ENCODE measurements around the gene CDHR5. TPM values are rescaled to one million over a fixed set of nuclear protein-coding genes. Genes with fewer than 3 reads are reported as not detected.
A peak's percentile ranks its signal among the peaks of the same experiment; 100 is the strongest.
"Not testable (repeated sequence)": the region's sequence is repeated elsewhere in the genome, so short reads cannot be mapped to it uniquely, and the experiment has no call there.

Gene CDHR5
- total and polyA plus RNA-seq, 2 of the 4 experiments (the other 2 are of a cell fraction) = not detected

DNA sequence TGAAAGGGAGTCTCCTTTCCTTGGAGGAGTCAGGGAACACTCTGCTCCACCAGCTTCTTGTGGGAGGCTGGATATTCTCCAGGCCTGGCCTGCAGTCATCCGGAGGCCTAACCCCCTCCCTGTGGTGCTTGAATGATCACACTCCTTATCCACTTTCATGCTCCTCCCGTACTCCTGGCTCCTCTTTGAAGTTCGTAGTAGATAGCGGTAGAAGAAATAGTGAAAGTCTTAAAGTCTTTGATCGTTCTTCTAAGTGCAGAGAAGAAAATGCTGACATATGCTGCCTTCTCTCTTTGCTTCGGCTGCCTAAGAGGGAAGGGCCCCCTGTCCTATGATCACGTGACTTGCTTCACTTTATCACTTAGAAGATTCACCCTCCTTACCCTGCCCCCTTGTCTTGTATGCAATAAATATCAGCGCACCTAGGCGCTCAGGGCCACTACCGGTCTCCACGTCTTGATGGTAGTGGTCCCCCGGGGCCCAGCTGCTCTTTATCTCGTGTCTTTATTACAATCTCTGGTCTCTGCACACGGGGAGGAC is 50.7 kb downstream of the CDHR5 start:
- H3K36me3 ChIP-seq (ENCODE audit: control insufficient read depth, insufficient read depth, low read length); H3K56ac ChIP-seq (ENCODE audit: extremely low read depth, insufficient read depth, low read length); ATAC-seq (ENCODE audit: low read depth); DNase-seq; H3K27me3 ChIP-seq (ENCODE audit: control insufficient read depth, insufficient read depth, low read length); H4K5ac ChIP-seq (ENCODE audit: low read depth, low read length); H2AFZ ChIP-seq (replicated peaks; ENCODE audit: low read length, poor library complexity); H2AK5ac ChIP-seq (ENCODE audit: low read depth, low read length); in situ Hi-C loops (cut with MboI; ENCODE audit: low sequenced_read_pairs); H3K9ac ChIP-seq (ENCODE audit: low read depth, low read length); intact Hi-C loops (cut with micrococcal nuclease); H2BK20ac ChIP-seq (ENCODE audit: low read depth, low read length); H2BK5ac ChIP-seq (ENCODE audit: low read depth, low read length, poor library complexity, severe bottlenecking); H3K23ac ChIP-seq (ENCODE audit: low read depth, low read length); H3K4me3 ChIP-seq (ENCODE audit: insufficient read depth, low read depth, low read length); dilution Hi-C loops (cut with HindIII; ENCODE audit: low sequenced_read_pairs, unreplicated experiment); H4K8ac ChIP-seq (ENCODE audit: low read depth in 2 of 2, low read length in 2 of 2); BruUV-seq (replicated peaks); H2AK9ac ChIP-seq (replicated peaks; ENCODE audit: low read depth, low read length, poor library complexity); H4K91ac ChIP-seq (ENCODE audit: insufficient read depth, low read depth, low read length); H3K9me3 ChIP-seq (ENCODE audit: control insufficient read depth, insufficient read depth, low read length); POLR2A ChIA-PET (ENCODE audit: unreplicated experiment); H3K4ac ChIP-seq (ENCODE audit: low read depth, low read length); CTCF ChIA-PET; H2BK120ac ChIP-seq (ENCODE audit: low read depth, low read length); H3K14ac ChIP-seq (replicated peaks; ENCODE audit: low read depth, low read length); H2BK15ac ChIP-seq (ENCODE audit: low read depth, low read length); H3K18ac ChIP-seq (ENCODE audit: low read depth, low read length); H3K27ac ChIP-seq (ENCODE audit: insufficient read depth, low read length): not testable (repeated sequence)
- H3K9me1 ChIP-seq (ENCODE audit: insufficient read depth, low read length) = peaks cover 11% of the 10 kb centered on the region; the same call in 1 of the 2 replicates
- peaks cover 30% of the 10 kb centered on the region for H4K20me1 ChIP-seq (ENCODE audit: insufficient read depth, low read length)
- 69% methylated on average over 7 of the region's 14 CpGs; no CpG with 5 or more reads in 1 of the 2 experiments for WGBS, 2 experiments (ENCODE audit: extremely low coverage in 2 of 2, insufficient read length in 1 of 2)
- H3K4me1 ChIP-seq (ENCODE audit: control insufficient read depth, insufficient read depth, low read length) = peaks cover 20% of the 10 kb centered on the region
- H3K4me2 ChIP-seq (ENCODE audit: low read depth, low read length) = peak overlapping the region; percentile 48; the same call in 1 of the 2 replicates
- peaks cover 4 to 19% of the 10 kb centered on the region in 2 experiments; a peak in 3 of 4 replicates for H3K79me1 ChIP-seq (ENCODE audit: low read depth in 1 of 2, low read length in 2 of 2)
- TF ChIP-seq, protein P1, sequence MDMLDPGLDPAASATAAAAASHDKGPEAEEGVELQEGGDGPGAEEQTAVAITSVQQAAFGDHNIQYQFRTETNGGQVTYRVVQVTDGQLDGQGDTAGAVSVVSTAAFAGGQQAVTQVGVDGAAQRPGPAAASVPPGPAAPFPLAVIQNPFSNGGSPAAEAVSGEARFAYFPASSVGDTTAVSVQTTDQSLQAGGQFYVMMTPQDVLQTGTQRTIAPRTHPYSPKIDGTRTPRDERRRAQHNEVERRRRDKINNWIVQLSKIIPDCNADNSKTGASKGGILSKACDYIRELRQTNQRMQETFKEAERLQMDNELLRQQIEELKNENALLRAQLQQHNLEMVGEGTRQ (IDR thresholded peaks at IDR 0.05; ENCODE audit: low read depth, low read length) = 0 out of 2 replicates have a peak, but pooled peaks have one; percentile 13

Data from IMR-90 (cell line).